DMS 273 treated with DMSO at 0.1 percent for 48 hours (cell line): ENCODE measurements around the gene ACTN4.
"Not testable (repeated sequence)": the region's sequence is repeated elsewhere in the genome, so short reads cannot be mapped to it uniquely, and the experiment has no call there.

Source experiments
- DNase-seq: peaks from one replicate; lab custom pipeline; 2025; lab: John Stamatoyannopoulos, UW

Gene ACTN4

GRCh38 chr19:38647368-38647965, at the start of gene ACTN4:
Gene ACTN4 (plus strand): TSS chr19:38647649. CDS start chr19:38647746, 97 bp downstream.
- DNase-seq: peak; percentile 87

- DNase-seq: no peak
Measured at GRCh38 chr19:38599722-38600121, 47.7 kb upstream of the ACTN4 start.

GRCh38 chr19:38602856-38603255, 44.6 kb upstream of the ACTN4 start:
- DNase-seq: not testable (repeated sequence)

GRCh38 chr19:38606131-38606530, 41.3 kb upstream of the ACTN4 start:
- no peak for DNase-seq

GRCh38 chr19:38614289-38614688, 33.2 kb upstream of the ACTN4 start:
- DNase-seq: no peak

GRCh38 chr19:38615007-38615581, 32.4 kb upstream of the ACTN4 start:
- DNase-seq: no peak

- DNase-seq: no peak
Measured at GRCh38 chr19:38616265-38616664, 31.2 kb upstream of the ACTN4 start.

- DNase-seq: no peak
Measured at GRCh38 chr19:38617283-38617763, 30.1 kb upstream of the ACTN4 start.

- DNase-seq: no peak
Measured at GRCh38 chr19:38617764-38618589, 29.5 kb upstream of the ACTN4 start, which contains the start of gene MAP4K1. Gene MAP4K1 (minus strand): TSS chr19:38617953. CDS start chr19:38617895, 58 bp downstream.

GRCh38 chr19:38618590-38619360, 28.7 kb upstream of the ACTN4 start, which contains the start of gene EIF3K:
Gene EIF3K (plus strand): TSS chr19:38619188. CDS start chr19:38619269, 81 bp downstream.
- DNase-seq: peak; percentile 96

- no peak for DNase-seq
Measured at GRCh38 chr19:38619361-38620174, 27.9 kb upstream of the ACTN4 start.

- DNase-seq: no peak
Measured at GRCh38 chr19:38624822-38625221, 22.6 kb upstream of the ACTN4 start.

GRCh38 chr19:38626401-38626800, 21.0 kb upstream of the ACTN4 start:
- no peak for DNase-seq

- DNase-seq: no peak
Measured at GRCh38 chr19:38629568-38629967, 17.9 kb upstream of the ACTN4 start.

- not testable (repeated sequence) for DNase-seq
Measured at GRCh38 chr19:38631301-38631700, 16.1 kb upstream of the ACTN4 start.

GRCh38 chr19:38631811-38632475, 15.5 kb upstream of the ACTN4 start:
- DNase-seq: not testable (repeated sequence)

GRCh38 chr19:38632476-38633213, 14.8 kb upstream of the ACTN4 start:
- DNase-seq: no peak

- DNase-seq: peak; percentile 16
Measured at GRCh38 chr19:38634757-38635482, 12.5 kb upstream of the ACTN4 start.
